Pancreas (tissue), 10 donors: Measurements from ENCODE around the gene CLTCL1. TPM values are rescaled to one million over a fixed set of nuclear protein-coding genes. Genes with fewer than 3 reads are reported as not detected.

Source experiments
- ATAC-seq, 4 donors: fragments of 200-7000 bp; cut with Tn5 transposase; one replicate each; pipeline versions ENCODE4 v1.8.0 to v1.9.1; 2020; ENCODE audit warnings: mild to moderate bottlenecking in 4 of 4, moderate library complexity in 4 of 4
- DNase-seq, 6 donors: peaks; one replicate each; pipeline ENCODE4 v3.0.0-alpha.2; 2020
- FAIRE-seq: peaks from 2 replicates; lab custom pipeline; 2012; peaks lifted over from hg19 to GRCh38; lab: Jason Lieb, UNC
- H3K27ac ChIP-seq, 4 donors: fragments of 200-600 bp; sonication (generic); 1 replicate in 3 of 4; 2 replicates in 1 of 4; pipeline versions ENCODE4 v1.5.0 to v1.8.0; 2020
- H3K27me3 ChIP-seq, 4 donors: fragments of 200-600 bp; one replicate each; pipeline ENCODE4 v1.8.0; 2021
- H3K36me3 ChIP-seq, 3 donors: fragments of 200-600 bp; sonication (generic) in 1 of 3; one replicate each; pipeline versions ENCODE4 v1.5.0 to v1.8.0; 2020 to 2021
- H3K4me1 ChIP-seq, 3 donors: fragments of 200-600 bp; one replicate each; pipeline ENCODE4 v1.8.0; 2021
- H3K4me3 ChIP-seq, 4 donors: fragments of 200-600 bp; sonication (generic) in 2 of 4; one replicate each; pipeline versions ENCODE4 v1.5.0 to v1.8.0; 2020 to 2021
- H3K9me3 ChIP-seq, 4 donors: fragments of 200-600 bp; one replicate each; pipeline ENCODE4 v1.8.0; 2021
- WGBS, 2 donors: extraction: QIAGEN DNeasy Blood & Tissue Kit; methylation state at CpG; one replicate each; pipeline ENCODE4 v1.1.7; 2013; 5-methylcytosine and 5-hydroxymethylcytosine counted together
- intact Hi-C, 3 donors: fragments of 100-400 bp; cut with DNase I; formaldehyde crosslinking; loops; one replicate each; pipeline versions ENCODE4 v1.11.1 to v1.14.2; 2022
- polyA plus RNA-seq, 2 donors: library from polyadenylated mRNA; stranded (reverse); fragments of 200-250 nt; gene quantifications; one replicate each; pipeline ENCODE4 v1.2.3, GENCODE V29; 2013
- total RNA-seq, 6 donors: library from RNA; stranded (reverse); fragmentation: NEBNext Ultra II Directional in 4 of 6; extraction: Animal tissue kit (Norgen Biotek cat#: 25700) in 4 of 6; gene quantifications; one replicate each; pipeline versions ENCODE4 v1.2.1 to v1.2.4, GENCODE V29; 2021 to 2023
- TF ChIP-seq, protein P1 (sequence below), 4 donors: fragments of 200-600 bp; sonication (generic) in 3 of 4; IDR thresholded peaks; one replicate each; pipeline versions ENCODE4 v1.5.0 to v1.8.0; 2021; ENCODE audit warnings: antibody characterized with exemption in 4 of 4
- donor health status: healthy with polysubstance abuse.
- donor health status: DM: no; HTN: no; CAD: no; lungs with moderate emphysema.
- donor health status: DM: no; HTN: no; CAD: no.
- donor health status: control.
- donor health status: control.
- donor health status: Bipolar disorder and iron deficiency.
- donor health status: DM: yes; HTN: yes; CAD: no.
- donor health status: DM: no; HTN: no; CAD: no.
- donor health status: DM: no; HTN: no; CAD: no.
- donor health status: DM: yes; HTN: yes; CAD: no.

Gene CLTCL1
- total and polyA plus RNA-seq, 8 donors = 1.7 to 6.4 (median 2.2) TPM

DNA sequence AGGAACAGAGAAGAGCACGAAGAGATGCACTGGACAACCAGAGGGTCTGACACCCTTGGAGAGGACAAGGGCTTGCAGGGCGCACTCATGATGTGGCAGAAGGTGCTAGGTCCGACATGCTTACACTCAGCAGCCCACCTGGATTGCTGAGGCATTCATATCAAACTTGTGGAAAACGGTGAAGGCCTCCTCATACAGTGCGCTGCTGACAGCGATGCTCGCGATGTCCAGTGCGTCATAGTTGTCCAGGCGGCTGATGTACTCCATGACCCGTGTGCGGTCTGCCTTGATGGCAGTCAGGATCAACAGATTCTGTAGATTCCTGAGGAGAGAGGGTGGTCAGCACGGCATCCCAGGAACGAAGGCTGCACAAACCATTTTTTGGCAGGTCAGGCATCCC, 81.3 kb downstream of the CLTCL1 start:
- ATAC-seq (no peak), DNase-seq (no peak), FAIRE-seq (no peak)
- H3K36me3 ChIP-seq = no peaks in the 10 kb centered on the region
- no peaks in the 10 kb centered on the region for H3K9me3 ChIP-seq
- TF ChIP-seq, protein P1, sequence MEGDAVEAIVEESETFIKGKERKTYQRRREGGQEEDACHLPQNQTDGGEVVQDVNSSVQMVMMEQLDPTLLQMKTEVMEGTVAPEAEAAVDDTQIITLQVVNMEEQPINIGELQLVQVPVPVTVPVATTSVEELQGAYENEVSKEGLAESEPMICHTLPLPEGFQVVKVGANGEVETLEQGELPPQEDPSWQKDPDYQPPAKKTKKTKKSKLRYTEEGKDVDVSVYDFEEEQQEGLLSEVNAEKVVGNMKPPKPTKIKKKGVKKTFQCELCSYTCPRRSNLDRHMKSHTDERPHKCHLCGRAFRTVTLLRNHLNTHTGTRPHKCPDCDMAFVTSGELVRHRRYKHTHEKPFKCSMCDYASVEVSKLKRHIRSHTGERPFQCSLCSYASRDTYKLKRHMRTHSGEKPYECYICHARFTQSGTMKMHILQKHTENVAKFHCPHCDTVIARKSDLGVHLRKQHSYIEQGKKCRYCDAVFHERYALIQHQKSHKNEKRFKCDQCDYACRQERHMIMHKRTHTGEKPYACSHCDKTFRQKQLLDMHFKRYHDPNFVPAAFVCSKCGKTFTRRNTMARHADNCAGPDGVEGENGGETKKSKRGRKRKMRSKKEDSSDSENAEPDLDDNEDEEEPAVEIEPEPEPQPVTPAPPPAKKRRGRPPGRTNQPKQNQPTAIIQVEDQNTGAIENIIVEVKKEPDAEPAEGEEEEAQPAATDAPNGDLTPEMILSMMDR (IDR thresholded peaks at IDR 0.05) = no peak
- 89 to 95% methylated on average over 14 of the region's 14 CpGs for WGBS, 2 donors
- H3K27ac ChIP-seq = no peak overlapping the region
- H3K4me3 ChIP-seq = no peak overlapping the region
- no peaks in the 10 kb centered on the region for H3K4me1 ChIP-seq
- intact Hi-C loops = no loop called here
- no peaks in the 10 kb centered on the region for H3K27me3 ChIP-seq

DNA sequence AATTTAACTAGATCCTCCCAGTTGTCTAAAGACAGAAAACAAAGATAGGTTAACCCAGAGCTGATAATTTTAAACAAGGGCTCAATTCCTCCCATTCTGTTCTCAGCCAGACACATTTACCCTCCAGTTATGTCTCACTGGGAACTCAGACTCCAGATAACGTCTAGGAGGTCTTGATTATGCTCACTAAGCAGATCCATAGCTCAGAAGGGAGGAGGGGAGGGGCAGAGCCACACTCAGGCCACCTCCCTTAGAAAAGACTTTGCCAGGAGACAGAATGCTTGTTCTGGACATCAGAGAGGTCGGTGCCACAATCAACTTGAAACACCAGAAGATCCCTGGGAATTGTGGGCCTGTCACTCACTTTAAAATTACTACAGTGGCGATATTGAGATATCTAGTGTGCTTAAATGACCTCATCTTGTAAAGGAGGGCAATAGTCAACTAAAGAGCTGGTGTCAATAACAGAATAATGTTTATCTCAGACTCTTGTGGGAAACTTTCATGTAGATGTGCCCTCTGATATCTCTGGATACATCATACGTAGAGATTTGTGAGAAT, 83.2 kb downstream of the CLTCL1 start:
- Histone ChIP-seq H3K36me3 (no peaks in the 10 kb centered on the region), H3K27me3 (no peaks in the 10 kb centered on the region), H3K4me1 (no peaks in the 10 kb centered on the region), H3K4me3 (no peak overlapping the region), H3K27ac (no peak overlapping the region), H3K9me3 (no peaks in the 10 kb centered on the region)
- ATAC-seq (no peak), FAIRE-seq (no peak), DNase-seq (no peak)
- intact Hi-C loops = no loop called here
- TF ChIP-seq, protein P1 (IDR thresholded peaks at IDR 0.05) = no peak
- 66 to 75% methylated on average over 4 of the region's 4 CpGs for WGBS, 2 donors

DNA sequence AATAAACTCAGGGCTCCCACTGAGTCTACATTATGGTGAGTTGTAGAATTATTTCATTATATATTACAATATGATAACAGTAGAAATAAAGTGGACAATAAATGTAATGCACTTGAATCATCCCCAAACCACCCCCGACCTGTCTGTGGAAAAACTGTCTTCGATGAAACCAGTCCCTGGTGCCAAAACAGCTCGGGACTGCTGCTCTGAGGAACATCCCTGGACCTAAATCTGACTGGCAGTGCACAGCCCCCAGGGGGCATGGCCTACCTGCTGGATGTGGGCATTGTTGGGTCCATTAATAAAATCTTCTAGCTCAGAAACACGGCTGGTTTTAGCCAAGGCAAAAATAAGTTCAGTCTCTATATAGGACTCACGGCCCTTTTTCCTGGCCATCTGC, 83.6 kb downstream of the CLTCL1 start:
- Histone ChIP-seq H3K4me3 (no peak overlapping the region), H3K27ac (no peak overlapping the region), H3K36me3 (no peaks in the 10 kb centered on the region), H3K9me3 (no peaks in the 10 kb centered on the region), H3K27me3 (no peaks in the 10 kb centered on the region), H3K4me1 (no peaks in the 10 kb centered on the region)
- ATAC-seq = no peak
- TF ChIP-seq, protein P1 (IDR thresholded peaks at IDR 0.05) = no peak
- FAIRE-seq = no peak
- intact Hi-C loops = no loop called here
- DNase-seq = no peak
- WGBS, 2 donors = 76 to 85% methylated on average over 5 of the region's 5 CpGs

DNA sequence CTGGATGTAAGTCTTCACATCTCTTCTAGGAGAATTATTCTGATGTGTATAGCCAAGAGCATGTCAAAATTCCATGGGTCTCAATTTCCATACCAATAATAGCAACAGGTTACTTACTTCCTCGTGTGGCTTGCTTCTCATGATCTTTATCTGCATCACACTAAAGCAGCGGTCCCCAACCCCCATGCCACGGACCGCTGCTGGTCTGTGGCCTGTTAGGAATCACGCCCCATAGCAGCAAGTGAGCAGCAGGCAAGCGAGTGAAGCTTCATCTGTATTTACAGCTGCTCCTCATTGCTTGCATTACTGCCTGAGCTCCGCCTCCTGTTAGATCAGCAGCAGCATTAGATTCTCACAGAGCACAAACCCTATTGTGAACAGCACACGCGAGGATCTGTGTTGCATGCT, 84.1 kb downstream of the CLTCL1 start:
- no peak for DNase-seq
- TF ChIP-seq, protein P1 (IDR thresholded peaks at IDR 0.05) = no peak
- H3K36me3 ChIP-seq = no peaks in the 10 kb centered on the region
- H3K27ac ChIP-seq = no peak overlapping the region
- H3K4me3 ChIP-seq = no peak overlapping the region
- FAIRE-seq = no peak
- no peaks in the 10 kb centered on the region for H3K27me3 ChIP-seq
- WGBS, 2 donors = 87 to 90% methylated on average over 9 of the region's 9 CpGs
- H3K9me3 ChIP-seq = no peaks in the 10 kb centered on the region
- intact Hi-C loops = no loop called here
- no peaks in the 10 kb centered on the region for H3K4me1 ChIP-seq
- ATAC-seq = no peak

DNA sequence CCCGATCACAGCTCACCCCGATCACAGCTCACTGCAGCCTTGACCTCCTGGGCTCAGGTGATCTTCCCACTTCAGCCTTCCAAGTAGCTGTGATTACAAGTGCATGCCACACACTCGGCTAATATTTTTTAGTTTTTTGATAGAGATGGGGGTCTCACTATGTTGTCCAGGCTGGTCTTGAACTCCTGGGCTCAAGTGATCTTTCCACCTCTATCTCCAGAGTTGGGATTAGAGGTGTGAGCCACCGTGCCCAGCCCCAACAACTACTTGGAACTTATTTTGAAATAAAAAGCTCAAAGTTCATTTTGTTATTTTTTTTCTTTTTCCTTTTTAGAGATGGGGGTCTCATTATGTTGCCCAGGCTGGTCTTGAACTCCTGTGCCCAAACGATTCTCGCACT, 85.2 kb downstream of the CLTCL1 start:
- Histone ChIP-seq H3K36me3 (no peaks in the 10 kb centered on the region), H3K27me3 (no peaks in the 10 kb centered on the region), H3K4me1 (no peaks in the 10 kb centered on the region), H3K9me3 (no peaks in the 10 kb centered on the region), H3K4me3 (no peak overlapping the region), H3K27ac (no peak overlapping the region)
- intact Hi-C loops = no loop called here
- 86 to 96% methylated on average over 6 of the region's 6 CpGs for WGBS, 2 donors
- TF ChIP-seq, protein P1 (IDR thresholded peaks at IDR 0.05) = no peak
- FAIRE-seq (no peak), DNase-seq (no peak), ATAC-seq (no peak)
